NCI-H2171 (cell line): ENCODE data around the gene ZFYVE19.
"Not testable (repeated sequence)": the region's sequence is repeated elsewhere in the genome, so short reads cannot be mapped to it uniquely, and the experiment has no call there.

ENCODE experiments used
- DNase-seq: peaks from one replicate; lab custom pipeline; 2025; lab: John Stamatoyannopoulos, UW

The ZFYVE19 gene

DNA sequence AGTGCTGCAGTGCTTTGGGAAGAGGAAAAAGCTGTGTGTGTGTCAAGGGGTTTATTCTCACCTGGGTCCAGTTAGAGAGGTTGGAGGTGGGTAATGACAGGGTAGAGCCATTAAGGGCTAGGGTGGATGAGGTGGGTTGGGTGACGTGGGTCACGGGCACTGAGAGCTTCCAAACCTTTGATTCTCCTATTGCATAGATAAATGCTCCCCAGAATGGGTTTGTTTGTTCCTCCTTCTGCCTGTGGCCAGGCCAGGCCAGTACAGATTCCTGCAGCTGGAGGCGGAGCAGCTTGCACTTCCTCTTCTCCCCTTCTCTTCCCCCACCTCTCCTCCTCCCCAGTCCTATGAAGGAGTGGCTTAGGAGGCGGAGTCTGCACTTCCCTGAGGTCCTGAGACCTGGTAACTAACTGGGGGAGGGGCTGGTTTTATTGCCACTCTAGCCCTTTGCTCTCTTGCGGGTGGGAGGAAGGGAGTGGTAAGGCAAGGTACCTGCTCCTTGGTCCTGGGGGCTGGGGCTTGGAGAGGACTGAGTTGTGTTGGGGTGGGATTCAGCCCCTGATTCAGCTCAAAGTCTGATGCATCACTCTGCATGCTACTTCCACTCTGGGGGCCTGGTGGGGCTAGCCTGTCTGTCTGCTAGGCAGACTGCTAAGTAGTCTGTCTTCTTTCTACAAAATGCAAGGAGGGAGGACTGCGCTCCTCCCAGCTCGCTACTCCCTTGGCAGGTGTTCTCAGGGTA, 40.5 kb downstream of the ZFYVE19 start:
- no peak for DNase-seq

DNA sequence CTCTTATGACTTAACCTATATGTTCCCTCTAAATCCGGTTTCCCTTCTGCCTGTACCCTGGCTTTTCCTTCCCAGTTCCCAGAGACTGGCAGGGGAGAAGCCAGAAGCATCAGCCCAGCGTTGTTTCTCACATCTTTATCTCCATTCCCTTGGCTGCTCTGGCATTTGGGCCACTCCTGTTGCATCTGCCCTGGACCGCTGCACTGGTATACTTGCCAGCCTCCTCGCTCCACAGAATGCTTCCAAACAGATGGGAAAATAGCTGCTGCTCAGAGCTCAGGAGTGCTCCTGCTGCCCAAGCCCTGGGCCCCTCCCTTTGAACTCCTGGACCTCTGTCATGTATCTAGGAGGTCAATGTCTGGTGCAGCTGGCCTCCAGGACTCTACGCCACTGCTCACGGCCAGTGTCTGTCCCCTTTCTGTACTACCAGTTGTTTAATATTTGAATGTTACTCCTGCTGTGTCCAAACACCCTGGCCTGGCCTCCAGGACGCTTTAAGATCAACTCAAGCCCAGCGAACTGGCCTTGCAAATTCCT, 43.8 kb downstream of the ZFYVE19 start:
- DNase-seq, result no peak

DNA sequence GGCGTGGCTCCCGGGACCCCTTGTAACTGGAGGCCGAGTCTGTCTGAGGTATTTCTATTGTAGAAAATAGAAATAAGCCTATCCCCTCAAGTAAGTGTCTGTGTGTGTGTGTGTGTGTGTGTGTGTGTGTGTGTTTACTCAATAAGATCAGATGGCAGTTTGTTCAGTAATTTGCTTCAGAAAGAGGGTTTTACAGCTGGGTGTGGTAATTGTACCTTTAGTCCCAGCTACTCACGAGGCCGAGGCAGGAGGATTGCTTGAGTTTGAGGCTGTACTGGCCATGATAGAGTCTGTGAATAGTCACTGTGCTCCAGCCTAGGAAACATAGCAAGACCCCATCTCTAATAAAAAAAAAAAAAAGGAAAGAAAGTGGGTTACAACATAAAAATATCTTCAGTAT, 45.6 kb downstream of the ZFYVE19 start:
- no peak for DNase-seq

DNA sequence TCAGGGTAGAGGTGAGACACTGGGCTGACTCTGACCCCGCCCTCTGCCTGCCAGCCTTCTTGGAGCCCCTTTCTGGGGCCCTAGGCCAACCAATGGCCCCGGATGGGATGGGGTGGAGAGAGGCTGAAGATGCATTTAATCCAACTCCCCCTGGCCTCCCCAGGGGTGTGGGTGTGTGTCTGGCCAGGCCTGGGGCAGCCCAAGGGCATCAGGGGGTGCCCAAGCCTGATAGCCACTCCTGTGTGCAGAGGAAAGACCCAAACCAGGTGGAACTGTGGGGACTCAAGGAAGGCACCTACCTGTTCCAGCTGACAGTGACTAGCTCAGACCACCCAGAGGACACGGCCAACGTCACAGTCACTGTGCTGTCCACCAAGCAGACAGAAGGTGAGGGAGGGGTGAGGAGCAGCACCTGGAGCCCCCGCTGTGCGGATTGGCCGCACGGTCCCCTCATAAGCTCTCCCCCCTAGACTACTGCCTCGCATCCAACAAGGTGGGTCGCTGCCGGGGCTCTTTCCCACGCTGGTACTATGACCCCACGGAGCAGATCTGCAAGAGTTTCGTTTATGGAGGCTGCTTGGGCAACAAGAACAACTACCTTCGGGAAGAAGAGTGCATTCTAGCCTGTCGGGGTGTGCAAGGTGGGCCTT, 46.5 kb downstream of the ZFYVE19 start:
- no peak for DNase-seq

DNA sequence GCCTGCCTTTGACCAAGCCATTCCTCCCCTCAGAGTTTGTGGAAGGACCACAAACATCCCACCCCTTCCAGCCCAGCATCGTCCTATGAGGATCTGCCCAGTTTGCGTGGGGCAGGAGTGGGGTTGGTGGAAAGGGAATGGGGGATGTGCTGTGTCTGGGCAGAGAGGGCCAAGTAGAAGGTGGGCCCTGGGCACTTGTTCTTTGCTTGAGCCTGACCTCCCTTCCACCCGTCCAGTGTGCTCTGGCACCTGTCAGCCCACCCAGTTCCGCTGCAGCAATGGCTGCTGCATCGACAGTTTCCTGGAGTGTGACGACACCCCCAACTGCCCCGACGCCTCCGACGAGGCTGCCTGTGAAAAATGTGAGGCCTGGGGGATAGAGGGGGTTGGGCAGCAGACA, 47.3 kb downstream of the ZFYVE19 start:
- no peak for DNase-seq

DNA sequence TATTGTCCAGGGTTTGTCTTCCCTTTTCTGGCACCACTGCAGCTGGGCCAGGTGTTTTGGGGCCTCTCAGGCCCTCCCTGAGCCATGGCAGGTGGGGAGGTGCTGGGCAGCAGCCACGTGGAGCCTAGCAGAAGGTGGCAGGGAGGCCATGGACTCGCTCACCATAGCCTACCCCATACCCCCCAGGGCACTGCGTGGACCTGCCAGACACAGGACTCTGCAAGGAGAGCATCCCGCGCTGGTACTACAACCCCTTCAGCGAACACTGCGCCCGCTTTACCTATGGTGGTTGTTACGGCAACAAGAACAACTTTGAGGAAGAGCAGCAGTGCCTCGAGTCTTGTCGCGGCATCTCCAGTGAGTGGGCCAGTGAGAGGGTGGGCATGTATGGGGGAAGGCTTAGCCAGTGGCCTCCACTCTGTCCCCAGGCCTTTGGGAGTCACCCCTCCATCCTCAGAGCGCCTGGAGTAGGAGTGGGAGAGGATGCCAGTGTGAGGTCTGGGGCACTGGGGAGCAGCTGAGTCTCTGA, 48.9 kb downstream of the ZFYVE19 start:
- DNase-seq, result no peak

DNA sequence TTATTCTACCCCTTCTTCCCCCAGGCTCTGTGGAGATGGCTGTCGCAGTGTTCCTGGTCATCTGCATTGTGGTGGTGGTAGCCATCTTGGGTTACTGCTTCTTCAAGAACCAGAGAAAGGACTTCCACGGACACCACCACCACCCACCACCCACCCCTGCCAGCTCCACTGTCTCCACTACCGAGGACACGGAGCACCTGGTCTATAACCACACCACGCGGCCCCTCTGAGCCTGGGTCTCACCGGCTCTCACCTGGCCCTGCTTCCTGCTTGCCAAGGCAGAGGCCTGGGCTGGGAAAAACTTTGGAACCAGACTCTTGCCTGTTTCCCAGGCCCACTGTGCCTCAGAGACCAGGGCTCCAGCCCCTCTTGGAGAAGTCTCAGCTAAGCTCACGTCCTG, 49.9 kb downstream of the ZFYVE19 start:
- no peak for DNase-seq

DNA sequence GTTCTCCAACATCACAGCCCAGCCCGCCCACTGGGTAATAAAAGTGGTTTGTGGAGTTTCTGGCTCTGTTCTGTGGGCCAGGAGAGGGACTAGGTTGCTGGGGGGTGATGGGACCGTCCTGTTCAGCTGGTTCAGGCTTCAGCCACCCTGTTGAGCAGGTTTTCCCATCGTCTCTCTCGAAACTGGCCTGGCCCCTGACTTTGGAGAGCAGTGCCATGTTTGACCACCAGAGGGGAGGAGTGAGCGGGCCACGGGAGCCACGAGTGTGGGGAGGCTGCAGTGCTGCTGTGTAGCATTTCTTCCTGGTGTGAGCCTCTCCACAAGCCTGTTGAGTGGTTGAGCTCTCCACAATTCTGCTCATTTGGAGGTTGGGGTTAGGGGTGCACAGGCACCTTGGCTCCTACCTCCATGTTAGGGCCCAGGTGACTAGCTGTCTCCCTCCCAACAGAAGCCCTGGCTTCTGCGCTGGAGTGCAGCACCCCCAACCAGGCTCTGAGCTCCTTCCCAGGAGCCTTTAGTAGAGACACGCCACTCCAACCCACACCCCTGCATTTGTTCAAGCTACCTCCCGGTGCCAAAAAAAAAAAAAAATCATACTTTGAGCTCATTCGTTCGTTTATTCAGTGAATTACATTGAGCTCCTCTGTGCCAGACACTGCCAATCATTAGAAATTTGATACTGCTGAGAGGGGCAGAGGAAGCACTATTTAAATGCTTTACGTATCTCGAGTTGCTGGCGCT, 50.9 kb downstream of the ZFYVE19 start:
- peak; percentile 69 for DNase-seq

DNA sequence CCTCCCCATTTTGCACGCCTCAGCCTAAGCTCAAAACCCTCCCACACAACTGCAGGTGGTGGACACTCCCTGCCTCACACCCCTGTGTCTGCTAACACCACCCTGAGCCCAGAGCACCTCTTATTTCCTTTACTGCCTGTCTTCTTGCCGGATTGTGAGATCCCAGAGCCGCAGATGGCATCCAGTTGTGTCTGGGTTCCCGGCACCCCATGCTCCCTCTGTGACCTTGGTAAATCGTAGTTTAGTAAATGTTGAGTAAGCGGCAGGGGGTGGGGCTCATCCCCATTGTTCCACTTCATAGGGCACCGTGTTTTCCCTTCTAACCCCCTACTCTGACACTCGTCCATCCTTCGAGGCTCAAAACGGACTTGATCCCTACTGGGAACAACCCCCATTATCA, 51.8 kb downstream of the ZFYVE19 start:
- DNase-seq, result no peak

DNA sequence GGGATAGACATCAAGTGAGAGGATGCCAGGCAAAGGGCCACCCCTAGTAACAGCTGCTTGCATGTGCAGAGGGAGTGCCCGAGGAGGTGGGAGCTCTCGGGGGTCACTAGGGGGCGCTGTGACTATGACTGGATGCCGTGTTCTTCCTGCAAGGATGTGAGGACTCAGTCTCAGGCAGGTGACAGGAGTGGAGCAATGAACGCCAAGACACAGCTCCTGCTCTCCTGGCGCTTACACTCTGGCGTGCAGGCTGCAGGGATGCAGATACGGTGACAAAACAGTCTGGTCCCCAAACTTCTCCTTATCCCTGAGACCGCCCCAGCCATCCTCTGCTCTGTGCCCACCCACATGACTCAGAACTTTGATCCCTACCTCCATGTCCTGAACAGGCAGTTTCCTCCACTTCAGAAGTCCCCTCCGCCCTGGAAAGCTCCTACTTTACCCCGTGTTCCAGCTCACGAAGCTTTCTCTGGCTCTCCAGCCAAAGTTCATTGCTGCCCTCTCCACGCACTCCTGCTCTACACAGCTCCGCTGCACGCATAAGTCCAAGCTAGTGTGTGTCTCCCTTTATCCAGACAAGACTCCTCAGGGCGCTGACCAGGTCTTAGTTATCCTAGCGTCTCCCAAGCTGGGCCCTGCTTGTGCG, 52.4 kb downstream of the ZFYVE19 start:
- no peak for DNase-seq

DNA sequence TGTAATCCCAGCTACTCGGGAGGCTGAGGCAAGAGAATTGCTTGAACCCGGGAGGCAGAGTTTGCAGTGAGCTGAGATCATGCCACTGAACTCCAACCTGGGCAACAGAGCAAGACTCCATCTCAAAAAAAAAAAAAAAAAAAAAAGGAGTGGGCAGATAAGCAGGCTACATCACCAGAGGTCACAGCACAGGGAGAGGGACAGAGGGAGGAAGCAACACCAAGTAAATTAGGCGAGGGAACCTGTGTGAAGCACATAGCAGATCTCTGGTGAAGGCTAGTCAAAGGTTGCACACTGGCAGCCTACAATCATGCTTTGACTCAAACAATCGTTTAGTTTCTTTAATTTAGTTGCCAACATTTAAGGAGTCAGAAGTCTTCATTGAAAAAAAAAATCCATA, 54.3 kb downstream of the ZFYVE19 start:
- DNase-seq, result not testable (repeated sequence)

DNA sequence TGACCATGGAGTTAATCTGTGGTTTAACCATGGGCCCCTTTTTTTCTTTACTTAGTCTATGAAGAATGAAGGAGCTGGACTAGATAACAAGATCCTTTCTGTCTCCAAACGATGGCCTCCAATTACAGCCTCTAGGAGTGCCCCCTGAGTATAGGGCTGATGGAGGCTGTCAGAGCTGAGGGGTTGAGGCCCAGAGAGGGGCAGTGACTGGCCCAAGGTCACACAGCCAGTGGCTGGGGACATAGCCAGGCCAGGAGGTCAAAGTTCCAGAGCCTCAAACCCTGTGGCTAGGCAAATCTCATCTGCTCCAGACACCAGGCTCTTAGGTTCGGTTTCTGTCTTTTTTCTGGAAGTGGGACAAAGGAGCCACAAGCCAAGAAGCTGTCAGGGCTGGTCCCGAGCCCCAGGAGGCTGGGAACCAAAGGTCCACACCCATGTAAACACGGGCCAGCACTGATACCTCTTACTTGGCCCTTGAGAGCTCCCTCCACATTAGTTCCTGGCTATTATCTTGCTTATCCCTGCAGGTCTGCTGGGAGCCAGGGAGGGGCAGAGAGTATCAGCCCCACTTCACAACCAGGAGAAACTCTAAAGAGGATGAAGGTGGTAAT, 56.9 kb downstream of the ZFYVE19 start:
- DNase-seq, result no peak
